CD4-positive, alpha-beta T cell treated with Interleukin-15 for 1 hour (primary cell): ENCODE results near the gene ABCC5.
"Not testable (repeated sequence)": the region's sequence is repeated elsewhere in the genome, so short reads cannot be mapped to it uniquely, and the experiment has no call there.

Experiments
- DNase-seq: peaks from one replicate; pipeline ENCODE4 v3.0.0-alpha.2; 2020

ABCC5 gene

GRCh38 chr3:184017672-184018423 is at the start of gene ABCC5:
ABCC5 (minus strand) TSS chr3:184017884; CDS start chr3:184014392, 3,492 bp downstream.
- peak; percentile 87 for DNase-seq

DNA sequence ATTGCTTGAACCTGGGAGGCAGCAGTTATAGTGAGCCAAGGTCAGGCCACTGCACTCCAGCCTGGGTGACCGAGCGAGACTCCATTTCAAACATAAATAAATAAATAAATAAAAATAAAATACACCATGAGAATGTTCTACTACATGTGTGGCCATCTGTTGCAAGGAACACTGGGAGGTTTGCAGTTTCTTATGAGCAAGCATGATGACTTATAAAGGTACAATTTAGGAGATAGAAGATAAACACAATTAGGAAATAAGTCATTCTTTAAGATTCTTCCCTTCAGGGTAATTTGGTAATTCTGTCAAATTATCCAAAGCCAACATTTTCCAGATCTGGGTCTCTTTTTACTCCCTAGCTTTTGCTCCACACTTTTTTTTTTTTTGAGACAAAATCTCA is 48.5 kb upstream of the ABCC5 start:
- no peak for DNase-seq

DNA sequence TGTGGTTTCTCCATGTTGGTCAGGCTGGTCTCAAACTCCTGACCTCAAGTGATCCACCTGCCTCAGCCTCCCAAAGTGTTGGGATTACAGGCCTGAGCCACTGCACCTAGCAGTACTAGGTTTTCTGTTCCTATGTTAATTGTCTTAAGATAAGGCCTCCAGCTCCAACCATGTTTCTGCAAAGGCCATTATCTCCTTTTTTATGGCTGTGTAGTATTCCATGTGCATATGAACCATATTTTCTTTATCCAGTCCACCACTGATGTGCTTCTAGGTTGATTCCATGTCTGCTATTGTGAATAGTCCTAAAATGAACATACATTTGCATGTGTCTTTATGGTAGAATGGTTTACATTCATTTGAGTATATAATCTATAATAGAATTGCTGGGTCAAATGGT is 45.0 kb upstream of the ABCC5 start:
- DNase-seq, result no peak

DNA sequence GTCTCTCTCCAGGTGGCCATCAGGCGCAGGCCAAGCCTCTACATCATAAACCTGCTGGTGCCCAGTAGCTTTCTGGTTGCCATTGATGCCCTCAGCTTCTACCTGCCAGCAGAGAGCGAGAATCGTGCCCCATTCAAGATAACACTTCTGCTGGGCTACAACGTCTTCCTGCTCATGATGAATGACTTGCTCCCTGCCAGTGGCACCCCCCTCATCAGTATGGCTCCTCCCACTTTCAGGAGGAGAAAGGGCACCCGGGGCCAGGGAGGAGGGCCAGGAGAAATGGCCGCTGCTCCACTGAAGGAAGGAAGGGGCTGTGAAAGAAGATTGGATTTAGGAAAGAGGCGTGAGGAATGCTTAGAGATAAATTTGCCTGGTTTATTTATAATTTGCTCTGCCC is 41.7 kb upstream of the ABCC5 start:
- DNase-seq, result no peak

DNA sequence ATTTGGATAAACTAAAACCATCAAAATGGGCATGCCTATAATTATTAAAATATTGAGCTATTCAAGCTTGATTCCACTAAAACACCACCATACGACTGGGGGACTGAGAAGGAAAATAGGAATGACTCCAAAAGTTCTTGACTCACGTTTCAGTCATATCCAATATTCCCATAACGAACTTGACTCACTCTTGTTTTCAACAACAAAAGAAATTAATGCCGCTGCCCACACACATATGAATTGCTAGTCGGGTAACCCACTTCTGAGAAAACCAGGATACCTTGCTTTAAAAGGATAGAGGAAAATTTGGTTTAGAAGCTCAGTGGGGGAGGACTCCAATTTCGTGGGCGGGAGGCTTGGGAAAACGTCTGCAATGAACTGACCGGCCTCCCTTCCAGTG is 40.3 kb upstream of the ABCC5 start:
- DNase-seq, result no peak

GRCh38 chr3:184052767-184053166 is 35.1 kb upstream of the ABCC5 start, which contains the start of gene HTR3C:
HTR3C (plus strand) TSS chr3:184053047; CDS start chr3:184053081, 34 bp downstream.
- DNase-seq, result no peak

DNA sequence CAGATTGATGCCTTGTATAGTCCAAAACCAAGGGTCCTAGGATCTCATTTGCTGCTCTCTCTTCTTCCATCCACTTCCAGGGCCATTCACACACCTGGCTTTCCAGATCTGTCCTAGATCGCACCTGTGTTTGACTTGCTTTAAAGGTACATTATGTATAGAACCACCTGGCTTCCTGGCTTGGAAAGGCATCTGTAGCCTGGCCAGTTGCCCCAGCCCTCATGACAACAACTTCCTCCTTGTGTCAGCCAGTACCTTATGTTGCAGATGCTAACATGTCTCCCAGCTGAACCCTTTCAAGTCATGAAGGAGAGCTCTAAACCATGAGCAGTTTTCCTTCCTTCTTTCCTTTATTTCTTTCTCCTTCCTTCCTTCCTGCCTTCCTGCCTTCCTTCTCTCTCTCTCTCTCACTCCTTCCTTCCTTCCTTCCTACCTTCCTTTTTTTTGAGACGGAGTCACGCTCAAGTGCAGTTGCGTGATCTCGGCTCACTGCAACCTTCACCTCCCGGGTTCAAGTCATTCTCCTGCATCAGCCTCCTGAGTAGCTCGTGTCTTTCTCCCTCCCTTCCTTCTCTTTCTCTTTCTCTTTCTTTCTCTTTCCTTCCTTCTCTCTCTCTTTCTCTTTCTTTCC is 32.6 kb upstream of the ABCC5 start:
- no peak for DNase-seq

GRCh38 chr3:184045995-184046394 is 28.3 kb upstream of the ABCC5 start:
- DNase-seq, result no peak

GRCh38 chr3:184042617-184043016 is 24.9 kb upstream of the ABCC5 start:
- DNase-seq, result no peak

DNA sequence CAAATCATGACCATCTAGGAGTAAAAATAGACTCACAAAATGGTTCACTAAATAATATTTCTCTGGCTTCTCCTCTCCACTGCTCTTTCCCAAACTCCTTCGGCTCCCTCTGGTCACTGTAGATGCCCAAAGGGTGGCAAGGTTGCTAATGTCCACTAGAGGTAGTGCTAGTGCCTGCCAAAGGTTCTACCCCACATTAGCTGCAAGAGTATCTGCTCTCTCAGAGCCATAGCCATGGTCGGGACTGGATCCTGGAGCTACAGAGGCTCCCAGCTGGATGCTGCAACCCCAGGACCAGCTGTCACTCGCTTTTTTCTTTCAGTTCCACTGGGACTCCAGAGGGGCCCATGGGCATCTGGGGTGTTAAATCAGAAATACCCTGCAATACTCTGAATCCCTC is 22.3 kb upstream of the ABCC5 start:
- no peak for DNase-seq

DNA sequence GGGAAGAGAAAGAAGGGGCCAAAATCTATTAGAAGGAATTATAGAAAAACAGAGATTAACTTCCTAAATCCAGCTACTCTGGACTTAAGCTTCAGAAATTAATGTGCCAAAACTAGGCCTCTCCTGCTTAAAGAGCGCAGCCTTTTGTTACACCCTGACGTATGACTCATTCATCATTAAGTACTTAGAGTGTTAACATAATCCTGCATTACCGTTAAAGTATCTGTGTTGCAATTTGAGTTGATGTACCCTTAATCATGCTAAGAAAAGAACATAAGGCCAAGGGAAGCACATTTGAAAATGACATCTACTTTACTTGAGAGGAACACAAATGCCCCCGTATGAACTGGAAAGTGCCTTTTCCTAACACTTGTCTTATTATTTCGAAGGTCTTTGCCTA is 21.7 kb upstream of the ABCC5 start:
- DNase-seq, result no peak

DNA sequence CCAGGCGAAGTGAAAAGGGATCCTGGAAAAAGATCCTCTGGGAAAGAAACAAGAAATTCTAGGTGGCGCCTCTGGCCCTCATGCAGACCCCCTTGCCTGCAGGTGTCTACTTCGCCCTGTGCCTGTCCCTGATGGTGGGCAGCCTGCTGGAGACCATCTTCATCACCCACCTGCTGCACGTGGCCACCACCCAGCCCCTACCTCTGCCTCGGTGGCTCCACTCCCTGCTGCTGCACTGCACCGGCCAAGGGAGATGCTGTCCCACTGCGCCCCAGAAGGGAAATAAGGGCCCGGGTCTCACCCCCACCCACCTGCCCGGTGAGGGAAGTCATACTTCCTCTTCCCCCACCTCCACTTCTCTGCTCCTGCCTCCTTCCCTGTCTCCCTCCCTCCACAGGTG is 20.6 kb upstream of the ABCC5 start:
- not testable (repeated sequence) for DNase-seq

DNA sequence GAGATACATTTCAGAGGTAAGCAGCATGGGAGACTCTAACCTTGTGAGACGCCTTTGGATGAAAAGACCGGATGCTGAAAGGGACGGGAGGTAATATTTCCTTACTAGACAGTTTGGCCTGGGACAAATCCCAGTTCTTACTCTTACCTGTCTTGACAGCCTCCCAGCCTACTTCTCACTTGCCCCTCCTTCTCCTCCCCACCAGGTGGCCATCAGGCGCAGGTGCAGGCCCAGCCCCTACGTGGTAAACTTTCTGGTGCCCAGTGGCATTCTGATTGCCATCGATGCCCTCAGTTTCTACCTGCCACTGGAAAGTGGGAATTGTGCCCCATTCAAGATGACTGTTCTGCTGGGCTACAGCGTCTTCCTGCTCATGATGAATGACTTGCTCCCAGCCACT is 20.1 kb upstream of the ABCC5 start:
- no peak for DNase-seq

DNA sequence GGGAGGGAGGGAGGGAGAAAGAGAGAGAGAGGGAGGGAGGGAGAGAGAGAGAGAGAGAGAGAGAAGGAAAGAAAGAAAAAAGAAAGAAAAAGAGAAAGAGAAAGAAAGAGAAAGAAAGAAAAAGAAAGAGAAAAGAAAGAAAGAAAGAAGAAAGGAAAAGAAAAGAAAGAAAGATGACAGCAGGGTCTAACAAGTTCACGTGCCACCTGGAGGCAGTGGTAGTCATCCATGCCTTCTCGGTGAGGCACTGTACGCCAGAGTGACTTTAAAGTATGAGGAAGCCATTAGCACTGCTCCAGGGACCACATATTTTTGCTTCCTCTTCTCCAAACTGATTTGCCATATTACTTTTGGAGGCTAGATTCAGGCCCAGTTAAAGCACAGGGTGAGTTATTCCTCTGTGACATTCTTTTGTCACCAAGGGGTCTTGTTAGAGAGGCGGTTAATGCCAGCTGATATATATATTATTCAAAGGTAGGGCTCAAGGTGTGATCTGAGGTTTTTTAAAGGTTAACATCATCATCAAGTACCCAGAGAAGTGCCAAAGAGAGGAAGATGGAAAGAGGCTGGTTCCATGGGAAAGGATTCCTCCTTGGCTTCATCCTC is 13.6 kb upstream of the ABCC5 start, which contains the start of gene HTR3D:
TSS of gene HTR3D (plus strand) at position 556 of the 606 bp plus-strand sequence. CDS start at position 556, 0 bp downstream.
- no peak for DNase-seq

- DNase-seq, result no peak
These were observed 12.9 kb upstream of the ABCC5 start for GRCh38 chr3:184030536-184030935.

DNA sequence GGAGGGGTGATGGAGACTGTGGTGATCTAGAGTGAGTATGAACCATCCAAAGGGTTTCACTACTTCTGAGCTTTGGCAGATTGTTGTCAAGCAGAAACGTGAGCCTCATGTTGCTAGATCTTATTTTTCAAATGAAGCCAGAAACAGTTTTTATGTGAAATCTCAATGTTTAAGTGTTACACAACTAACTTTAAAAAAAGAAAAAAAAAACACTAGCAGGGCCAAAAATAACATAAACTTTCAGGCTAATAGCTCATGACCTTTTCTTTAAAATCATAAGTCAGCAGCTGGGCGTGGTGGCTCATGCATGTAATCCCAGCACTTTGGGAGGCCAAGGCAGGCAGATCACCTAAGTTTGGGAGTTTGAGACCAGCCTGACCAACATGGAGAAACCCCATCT is 11.8 kb upstream of the ABCC5 start:
- DNase-seq, result no peak

DNA sequence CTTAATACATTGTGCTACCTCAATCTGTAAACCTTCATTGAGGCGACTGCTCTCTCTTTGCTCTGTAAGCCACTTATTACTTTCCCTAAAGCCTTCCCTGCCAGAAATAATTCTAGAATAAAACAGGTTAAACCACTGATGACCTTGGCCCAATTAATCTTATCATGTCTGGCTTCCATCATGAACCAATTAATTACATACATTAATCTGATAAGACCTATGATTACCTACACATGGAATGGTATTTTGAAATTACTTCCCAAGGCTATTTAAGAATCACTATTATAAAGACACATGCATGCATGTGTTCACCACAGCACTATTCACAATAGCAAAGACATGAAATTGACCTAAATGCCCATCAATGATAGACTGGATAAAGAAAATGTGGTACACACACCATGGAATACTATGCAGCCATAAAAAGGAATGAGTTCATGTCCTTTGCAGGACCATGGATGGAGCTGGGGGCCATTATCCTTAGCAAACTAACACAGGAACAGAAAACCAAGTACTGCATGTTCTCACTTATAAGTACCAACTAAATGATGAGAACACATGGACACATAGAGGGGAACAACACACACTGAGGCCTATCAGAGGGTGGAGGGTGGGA is 10.7 kb upstream of the ABCC5 start:
- DNase-seq, result not testable (repeated sequence)

GRCh38 chr3:184025256-184025655 is 7.6 kb upstream of the ABCC5 start:
- not testable (repeated sequence) for DNase-seq

GRCh38 chr3:184022323-184022722 is 4.6 kb upstream of the ABCC5 start:
- no peak for DNase-seq

GRCh38 chr3:184018424-184018973 is 815 bp upstream of the ABCC5 start:
- no peak for DNase-seq

DNA sequence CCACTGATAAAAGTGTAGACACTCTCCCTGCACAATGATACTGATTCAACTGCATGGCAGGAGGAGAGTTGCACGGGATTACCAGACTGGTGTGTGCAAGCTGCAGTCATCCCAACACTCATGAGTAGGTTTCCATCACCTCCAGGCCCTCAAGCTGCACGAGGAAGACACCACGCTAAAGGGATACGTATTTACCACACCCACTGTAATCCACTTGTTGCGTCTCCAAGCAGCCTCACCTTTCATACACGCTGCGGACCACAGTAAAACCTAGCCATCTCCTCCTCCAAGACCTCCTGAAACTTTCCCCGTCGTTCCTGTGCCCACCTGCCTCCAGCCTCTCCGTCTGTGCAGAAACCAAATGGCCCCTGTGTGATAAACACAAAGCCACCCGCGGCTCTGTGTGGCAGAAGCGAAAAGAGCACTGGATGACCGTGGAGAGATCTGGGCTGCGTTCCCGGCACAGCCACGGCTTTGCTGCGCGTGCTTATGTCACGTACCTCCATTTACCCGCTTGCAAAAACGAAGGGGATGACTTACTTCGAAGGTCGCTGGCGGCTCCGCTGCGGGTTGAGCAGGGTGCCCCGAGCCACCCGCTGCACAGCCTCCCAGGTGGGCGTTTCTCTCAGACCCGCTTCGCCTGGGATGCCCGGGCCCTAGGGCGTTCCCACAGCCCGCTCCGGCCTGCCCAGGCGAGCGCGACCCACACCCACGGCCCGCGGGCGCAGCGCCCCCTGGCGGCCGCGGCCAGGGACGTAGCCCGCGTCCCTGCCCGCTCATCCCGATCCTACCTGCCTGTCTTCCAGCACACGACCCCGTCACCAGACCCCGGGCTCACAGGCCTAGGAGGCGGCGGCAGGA is 643 bp downstream of the ABCC5 start:
- DNase-seq, result peak; percentile 54

GRCh38 chr3:184016169-184016570 is 1.5 kb downstream of the ABCC5 start:
- DNase-seq, result no peak
